H1 (cell line): Measurements from ENCODE around the gene ATP11A.

ENCODE experiments used
- BRCA1 ChIP-seq: IDR thresholded peaks from 2 replicates; pipeline ENCODE4 v1.6.1; 2012; ENCODE audit warnings: low read depth, low read length, improper control_type of control experiment
- CTCF ChIP-seq, 3 experiments: IDR thresholded peaks; 1 replicate in 2 of 3; 2 replicates in 1 of 3; pipeline versions ENCODE4 v1.5.1 to v1.6.1; 2011; ENCODE audit warnings: low read length in 3 of 3, mild to moderate bottlenecking in 3 of 3, inconsistent platforms in 2 of 3, low read depth in 1 of 3, moderate library complexity in 1 of 3; ENCODE audit not compliant: insufficient read depth in 1 of 3; ENCODE audit errors: control extremely low read depth in 1 of 3
- FOSL1 ChIP-seq: IDR thresholded peaks from 2 replicates; pipeline ENCODE4 v1.6.1; 2011; ENCODE audit warnings: mild to moderate bottlenecking, low read depth, low read length, moderate library complexity; ENCODE audit not compliant: insufficient read depth

GRCh38 chr13:112719016-112719415 lies 29.2 kb downstream of the ATP11A start:
- TF ChIP-seq CTCF (IDR thresholded peaks at IDR 0.05; ENCODE audit: control extremely low read depth in 1 of 3, insufficient read depth in 1 of 3, low read depth in 1 of 3, low read length in 3 of 3) (no peak), BRCA1 (no peak), FOSL1 (no peak)
